SK-N-SH (cell line): Measurements from ENCODE around the gene PDLIM5. TPM values are rescaled to one million over a fixed set of nuclear protein-coding genes. Genes with fewer than 3 reads are reported as not detected.

Experiments
- CTCF ChIA-PET: fragments of 300-600, 350-600 bp; formaldehyde crosslinking; extraction: SDS; loops from one replicate; lab custom pipeline; 2021; lab: Yijun Ruan, JAX
- POLR2A ChIA-PET: fragments of 350-600 bp; sonication (Branson Sonifier 250); formaldehyde crosslinking; extraction: SDS; loops from one replicate; lab custom pipeline; 2020; ENCODE audit warnings: antibody characterized with exemption, inconsistent platforms; lab: Yijun Ruan, JAX
- DNase-seq: peaks from one replicate; pipeline ENCODE4 v3.0.0; 2012
- H2AFZ ChIP-seq: fragments of 200-600 bp; sonication (generic); 2 replicates; pipeline ENCODE4 v1.8.1; 2016; ENCODE audit warnings: antibody characterized with exemption, mild to moderate bottlenecking, low read depth
- H3F3A ChIP-seq: fragments of 200-600 bp; sonication (generic); replicated peaks from 2 replicates; pipeline ENCODE3; 2016; ENCODE audit warnings: antibody characterized with exemption, mild to moderate bottlenecking; ENCODE audit not compliant: insufficient read depth
- H3K27ac ChIP-seq, 2 experiments: fragments of 200-500 bp in 1 of 2; fragments of 200-600 bp in 1 of 2; sonication (Bioruptor generic) in 1 of 2; sonication (generic), shearing (Covaris generic) in 1 of 2; 2 replicates each; pipeline versions ENCODE4 v1.5.1 to v1.6.1; 2014 to 2016; ENCODE audit warnings: low read depth in 2 of 2, inconsistent platforms in 1 of 2, low read length in 1 of 2, mild to moderate bottlenecking in 1 of 2, mixed read lengths in 1 of 2
- H3K27me3 ChIP-seq: fragments of 200-600 bp; sonication (generic), shearing (Covaris generic); 2 replicates; pipeline ENCODE4 v1.6.1; 2016; ENCODE audit warnings: mixed run types; ENCODE audit not compliant: insufficient read depth
- H3K36me3 ChIP-seq, 2 experiments: fragments of 200-500 bp in 1 of 2; fragments of 200-600 bp in 1 of 2; sonication (Bioruptor generic) in 1 of 2; sonication (generic) in 1 of 2; replicated peaks in 1 of 2; 2 replicates each; pipeline versions ENCODE3 to v1.5.1; 2014 to 2016; ENCODE audit warnings: low read length in 1 of 2, mild to moderate bottlenecking in 1 of 2; ENCODE audit not compliant: insufficient read depth in 2 of 2, control insufficient read depth in 1 of 2
- H3K4me1 ChIP-seq, 2 experiments: fragments of 200-500 bp in 1 of 2; fragments of 200-600 bp in 1 of 2; sonication (Bioruptor generic) in 1 of 2; sonication (generic), shearing (Covaris generic) in 1 of 2; 2 replicates each; pipeline versions ENCODE4 v1.5.1 to v1.6.1; 2014 to 2016; ENCODE audit warnings: low read depth in 1 of 2, low read length in 1 of 2, mixed run types in 1 of 2; ENCODE audit not compliant: insufficient read depth in 2 of 2, control insufficient read depth in 1 of 2
- H3K4me2 ChIP-seq: fragments of 200-600 bp; sonication (generic), shearing (Covaris generic); 2 replicates; pipeline ENCODE4 v1.6.1; 2017; ENCODE audit warnings: mixed run types
- H3K4me3 ChIP-seq, 2 experiments: fragments of 200-500 bp in 1 of 2; fragments of 200-600 bp in 1 of 2; sonication (Bioruptor generic) in 1 of 2; sonication (generic), shearing (Covaris generic) in 1 of 2; 2 replicates each; pipeline versions ENCODE4 v1.5.1 to v1.8.1; 2014 to 2016; ENCODE audit warnings: low read depth in 2 of 2, inconsistent platforms in 1 of 2, low read length in 1 of 2, mild to moderate bottlenecking in 1 of 2, mixed read lengths in 1 of 2, moderate library complexity in 1 of 2
- H3K79me2 ChIP-seq: fragments of 200-600 bp; sonication (generic); 2 replicates; pipeline ENCODE4 v1.8.1; 2017; ENCODE audit warnings: mild to moderate bottlenecking; ENCODE audit not compliant: insufficient read depth
- H3K9ac ChIP-seq: fragments of 200-600 bp; sonication (generic); 2 replicates; pipeline ENCODE4 v1.6.1; 2017; ENCODE audit warnings: mixed run types
- H3K9me2 ChIP-seq: fragments of 200-600 bp; sonication (generic); 2 replicates; pipeline ENCODE4 v1.6.1; 2017; ENCODE audit warnings: mixed run types
- H3K9me3 ChIP-seq: fragments of 200-600 bp; sonication (generic); 2 replicates; pipeline ENCODE4 v1.6.1; 2017; ENCODE audit warnings: mixed run types, mild to moderate bottlenecking, moderate library complexity
- H4K20me1 ChIP-seq: fragments of 200-600 bp; sonication (generic); 2 replicates; pipeline ENCODE4 v1.6.1; 2017; ENCODE audit warnings: mild to moderate bottlenecking, mixed run types; ENCODE audit not compliant: insufficient read depth
- CHD2 ChIP-seq: fragments of 150-350 bp; IDR thresholded peaks from 2 replicates; pipeline ENCODE4 v1.6.1; 2018; ENCODE audit warnings: low read length; ENCODE audit not compliant: partially characterized antibody
- ELF1 ChIP-seq: IDR thresholded peaks from 2 replicates; pipeline ENCODE4 v1.4.0; 2012
- EZH2phosphoT487 ChIP-seq: fragments of 200-600 bp; sonication (generic); IDR thresholded peaks from 2 replicates; pipeline ENCODE4 v1.6.1; 2017; ENCODE audit warnings: low read depth, mixed run types, mild to moderate bottlenecking, antibody characterized with exemption, moderate library complexity, borderline replicate concordance
- FOSL2 ChIP-seq: IDR thresholded peaks from 2 replicates; pipeline ENCODE4 v1.4.0; 2012; ENCODE audit warnings: low read depth, mild to moderate bottlenecking, moderate library complexity, borderline replicate concordance
- FOXM1 ChIP-seq: IDR thresholded peaks from 2 replicates; pipeline ENCODE4 v1.4.0; 2012; ENCODE audit warnings: low read depth, mild to moderate bottlenecking
- JUND ChIP-seq: IDR thresholded peaks from 2 replicates; pipeline ENCODE4 v1.4.0; 2012
- NFIC ChIP-seq: IDR thresholded peaks from 2 replicates; pipeline ENCODE4 v1.4.0; 2012; ENCODE audit warnings: borderline replicate concordance
- NRF1 ChIP-seq: IDR thresholded peaks from 2 replicates; pipeline ENCODE4 v1.6.1; 2012; ENCODE audit warnings: low read depth, mild to moderate bottlenecking, low read length
- RAD21 ChIP-seq: IDR thresholded peaks from 2 replicates; pipeline ENCODE4 v1.6.1; 2012; ENCODE audit warnings: mild to moderate bottlenecking, low read length
- RCOR1 ChIP-seq: fragments of 150-350 bp; IDR thresholded peaks from 2 replicates; pipeline ENCODE4 v1.6.1; 2017; ENCODE audit warnings: antibody characterized with exemption, low read length
- RXRA ChIP-seq: IDR thresholded peaks from 2 replicates; pipeline ENCODE4 v1.4.0; 2012; ENCODE audit warnings: low read depth, mild to moderate bottlenecking, borderline replicate concordance
- SIN3A ChIP-seq: IDR thresholded peaks from 2 replicates; pipeline ENCODE4 v1.6.1; 2012; ENCODE audit warnings: low read depth, mild to moderate bottlenecking, low read length, moderate library complexity, borderline replicate concordance
- SMC3 ChIP-seq: IDR thresholded peaks from 2 replicates; pipeline ENCODE4 v1.6.1; 2012; ENCODE audit warnings: low read depth, low read length, improper control_type of control experiment
- TAF1 ChIP-seq: IDR thresholded peaks from 2 replicates; pipeline ENCODE4 v1.6.1; 2012; ENCODE audit warnings: low read depth, mild to moderate bottlenecking, low read length, moderate library complexity, borderline replicate concordance
- TCF12 ChIP-seq: IDR thresholded peaks from 2 replicates; pipeline ENCODE4 v1.4.0; 2012
- TEAD4 ChIP-seq: IDR thresholded peaks from 2 replicates; pipeline ENCODE4 v1.4.0; 2012; ENCODE audit warnings: mild to moderate bottlenecking, borderline replicate concordance; ENCODE audit not compliant: insufficient read depth
- WGBS: methylation state at CpG from one replicate; pipeline ENCODE4 v1.1.6; 2017; ENCODE audit warnings: low lambda C conversion rate; 5-methylcytosine and 5-hydroxymethylcytosine counted together
- polyA plus RNA-seq, 3 experiments: library from polyadenylated mRNA; depleted of rRNA; stranded (reverse); fragments of >200 nt; gene quantifications; 2 replicates each; pipeline ENCODE4 v1.2.3, GENCODE V29; 2012
- TF ChIP-seq, protein P1 (sequence below): IDR thresholded peaks from 2 replicates; pipeline ENCODE4 v1.4.0; 2012; ENCODE audit warnings: low read depth, borderline replicate concordance
- TF ChIP-seq, protein P2 (sequence below): IDR thresholded peaks from 2 replicates; pipeline ENCODE4 v1.4.0; 2012; ENCODE audit warnings: low read depth
- TF ChIP-seq, protein P3 (sequence below): IDR thresholded peaks from 2 replicates; pipeline ENCODE4; 2012
- TF ChIP-seq, protein P4 (sequence below): fragments of 150-350 bp; IDR thresholded peaks from 2 replicates; pipeline ENCODE4 v1.6.1; 2016; ENCODE audit warnings: mild to moderate bottlenecking, low read depth, low read length

The PDLIM5 gene
- polyA plus RNA-seq, 1 of the 3 experiments (the other 2 are of a cell fraction), result 36.7 TPM

DNA sequence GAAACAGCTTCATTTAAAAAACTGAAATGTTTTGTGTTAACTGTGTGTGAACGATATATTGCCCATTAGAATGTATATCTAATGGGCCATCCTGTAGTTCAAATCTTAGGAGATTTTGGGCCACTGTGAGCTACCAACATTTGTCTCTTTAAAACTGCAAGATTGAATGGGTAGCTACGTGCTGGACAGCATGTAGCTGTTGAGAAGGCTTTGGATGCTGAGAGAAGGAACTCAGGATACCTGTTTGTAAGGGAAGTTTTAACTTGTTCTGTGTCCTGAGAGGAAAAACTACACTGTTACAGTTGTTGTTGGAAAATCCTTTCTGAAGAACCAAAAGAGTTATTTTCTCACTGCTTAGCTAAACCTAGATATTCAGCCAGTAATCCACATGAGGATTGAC is 45.9 kb downstream of the PDLIM5 start:
- 88% methylated on average over 2 of the region's 2 CpGs for WGBS
- no peak for DNase-seq
- Histone ChIP-seq H3K9me2 (no peaks in the 10 kb centered on the region), H3K4me2 (no peak overlapping the region), H3K9me3 (peaks cover 5% of the 10 kb centered on the region; the same call in 1 of the 2 replicates), H3K27me3 (no peaks in the 10 kb centered on the region), H3K79me2 (peaks cover 92% of the 10 kb centered on the region), H3K36me3 (peaks cover 0 to 21% of the 10 kb centered on the region in 2 experiments), H3F3A (peaks cover 15% of the 10 kb centered on the region), H3K4me1 (no peaks in the 10 kb centered on the region), H3K27ac (no peak overlapping the region), H3K9ac (no peak overlapping the region), H3K4me3 (no peak overlapping the region), H4K20me1 (no peaks in the 10 kb centered on the region; the same call in 1 of the 2 replicates), H2AFZ (no peak overlapping the region)
- CTCF ChIA-PET, result interaction anchor here (0.6 kb wide), 1 partner anchor 17 kb away, joined by 3 read pairs; no protein-coding TSS in a partner anchor
- POLR2A ChIA-PET, result no interaction called here
- TF ChIP-seq FOSL2 (no peak), CHD2 (no peak), NRF1 (no peak), ELF1 (no peak), EZH2phosphoT487 (no peak), RXRA (no peak), TEAD4 (no peak), TCF12 (no peak), FOXM1 (no peak), TAF1 (no peak), JUND (no peak), SMC3 (no peak)
- TF ChIP-seq, protein P1, sequence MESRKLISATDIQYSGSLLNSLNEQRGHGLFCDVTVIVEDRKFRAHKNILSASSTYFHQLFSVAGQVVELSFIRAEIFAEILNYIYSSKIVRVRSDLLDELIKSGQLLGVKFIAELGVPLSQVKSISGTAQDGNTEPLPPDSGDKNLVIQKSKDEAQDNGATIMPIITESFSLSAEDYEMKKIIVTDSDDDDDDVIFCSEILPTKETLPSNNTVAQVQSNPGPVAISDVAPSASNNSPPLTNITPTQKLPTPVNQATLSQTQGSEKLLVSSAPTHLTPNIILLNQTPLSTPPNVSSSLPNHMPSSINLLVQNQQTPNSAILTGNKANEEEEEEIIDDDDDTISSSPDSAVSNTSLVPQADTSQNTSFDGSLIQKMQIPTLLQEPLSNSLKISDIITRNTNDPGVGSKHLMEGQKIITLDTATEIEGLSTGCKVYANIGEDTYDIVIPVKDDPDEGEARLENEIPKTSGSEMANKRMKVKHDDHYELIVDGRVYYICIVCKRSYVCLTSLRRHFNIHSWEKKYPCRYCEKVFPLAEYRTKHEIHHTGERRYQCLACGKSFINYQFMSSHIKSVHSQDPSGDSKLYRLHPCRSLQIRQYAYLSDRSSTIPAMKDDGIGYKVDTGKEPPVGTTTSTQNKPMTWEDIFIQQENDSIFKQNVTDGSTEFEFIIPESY, result no peak
- TF ChIP-seq, protein P2, sequence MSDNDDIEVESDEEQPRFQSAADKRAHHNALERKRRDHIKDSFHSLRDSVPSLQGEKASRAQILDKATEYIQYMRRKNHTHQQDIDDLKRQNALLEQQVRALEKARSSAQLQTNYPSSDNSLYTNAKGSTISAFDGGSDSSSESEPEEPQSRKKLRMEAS, result no peak
- TF ChIP-seq, protein P3, sequence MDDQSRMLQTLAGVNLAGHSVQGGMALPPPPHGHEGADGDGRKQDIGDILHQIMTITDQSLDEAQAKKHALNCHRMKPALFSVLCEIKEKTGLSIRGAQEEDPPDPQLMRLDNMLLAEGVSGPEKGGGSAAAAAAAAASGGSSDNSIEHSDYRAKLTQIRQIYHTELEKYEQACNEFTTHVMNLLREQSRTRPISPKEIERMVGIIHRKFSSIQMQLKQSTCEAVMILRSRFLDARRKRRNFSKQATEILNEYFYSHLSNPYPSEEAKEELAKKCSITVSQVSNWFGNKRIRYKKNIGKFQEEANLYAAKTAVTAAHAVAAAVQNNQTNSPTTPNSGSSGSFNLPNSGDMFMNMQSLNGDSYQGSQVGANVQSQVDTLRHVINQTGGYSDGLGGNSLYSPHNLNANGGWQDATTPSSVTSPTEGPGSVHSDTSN, result no peak

DNA sequence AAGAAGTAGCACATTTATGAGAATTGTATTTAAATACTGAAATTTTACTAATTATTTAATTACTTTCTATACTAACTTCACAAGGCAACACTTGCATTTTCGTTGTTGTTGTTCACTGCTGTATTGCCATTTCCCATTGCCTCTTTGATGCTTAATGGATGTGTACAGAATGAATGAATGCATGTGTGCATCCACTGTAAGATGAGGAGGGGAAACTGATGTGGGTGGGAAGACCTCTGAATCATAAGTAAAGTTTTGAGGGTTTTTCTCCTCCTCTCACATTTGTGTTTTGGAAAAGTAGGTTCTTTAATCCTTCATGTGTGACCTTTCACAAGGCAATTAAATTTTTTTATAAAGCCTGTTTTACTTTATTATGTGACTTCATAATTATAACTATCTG is 46.8 kb downstream of the PDLIM5 start:
- Histone ChIP-seq H3K9me3 (peaks cover 5% of the 10 kb centered on the region; the same call in 1 of the 2 replicates), H2AFZ (no peak overlapping the region), H3K4me3 (no peak overlapping the region), H3K79me2 (peaks cover 90% of the 10 kb centered on the region), H3K9me2 (no peaks in the 10 kb centered on the region), H3K36me3 (peaks cover 0 to 21% of the 10 kb centered on the region in 2 experiments), H4K20me1 (peaks cover 2% of the 10 kb centered on the region; the same call in 1 of the 2 replicates), H3K4me2 (no peak overlapping the region), H3K27ac (no peak overlapping the region), H3F3A (peaks cover 15% of the 10 kb centered on the region), H3K9ac (no peak overlapping the region), H3K4me1 (no peaks in the 10 kb centered on the region), H3K27me3 (no peaks in the 10 kb centered on the region)
- WGBS, result 96% methylated on average over 1 of the region's 1 CpG
- no peak for DNase-seq
- CTCF ChIA-PET, result interaction anchor here (0.6 to 1.1 kb wide), 2 partner anchors 11 to 18 kb away, joined by 3 to 4 read pairs; no protein-coding TSS in a partner anchor
- POLR2A ChIA-PET, result no interaction called here
- TF ChIP-seq NFIC (no peak), RXRA (no peak), FOXM1 (no peak), RAD21 (no peak), SIN3A (no peak), RCOR1 (no peak), TCF12 (no peak)
- TF ChIP-seq, protein P4, sequence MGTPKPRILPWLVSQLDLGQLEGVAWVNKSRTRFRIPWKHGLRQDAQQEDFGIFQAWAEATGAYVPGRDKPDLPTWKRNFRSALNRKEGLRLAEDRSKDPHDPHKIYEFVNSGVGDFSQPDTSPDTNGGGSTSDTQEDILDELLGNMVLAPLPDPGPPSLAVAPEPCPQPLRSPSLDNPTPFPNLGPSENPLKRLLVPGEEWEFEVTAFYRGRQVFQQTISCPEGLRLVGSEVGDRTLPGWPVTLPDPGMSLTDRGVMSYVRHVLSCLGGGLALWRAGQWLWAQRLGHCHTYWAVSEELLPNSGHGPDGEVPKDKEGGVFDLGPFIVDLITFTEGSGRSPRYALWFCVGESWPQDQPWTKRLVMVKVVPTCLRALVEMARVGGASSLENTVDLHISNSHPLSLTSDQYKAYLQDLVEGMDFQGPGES, result no peak
